NCI-H2196 (cell line): ENCODE results near the gene PHF23.
"Not testable (repeated sequence)": the region's sequence is repeated elsewhere in the genome, so short reads cannot be mapped to it uniquely, and the experiment has no call there.

Experiments used
- DNase-seq: peaks from one replicate; lab custom pipeline; 2025; ENCODE audit not compliant: unreplicated experiment; lab: John Stamatoyannopoulos, UW

PHF23 gene

GRCh38 chr17:7258731-7259554, 19.7 kb upstream of the PHF23 start:
- DNase-seq: no peak

- DNase-seq: no peak
Measured at GRCh38 chr17:7256766-7257456, 17.7 kb upstream of the PHF23 start.

DNA sequence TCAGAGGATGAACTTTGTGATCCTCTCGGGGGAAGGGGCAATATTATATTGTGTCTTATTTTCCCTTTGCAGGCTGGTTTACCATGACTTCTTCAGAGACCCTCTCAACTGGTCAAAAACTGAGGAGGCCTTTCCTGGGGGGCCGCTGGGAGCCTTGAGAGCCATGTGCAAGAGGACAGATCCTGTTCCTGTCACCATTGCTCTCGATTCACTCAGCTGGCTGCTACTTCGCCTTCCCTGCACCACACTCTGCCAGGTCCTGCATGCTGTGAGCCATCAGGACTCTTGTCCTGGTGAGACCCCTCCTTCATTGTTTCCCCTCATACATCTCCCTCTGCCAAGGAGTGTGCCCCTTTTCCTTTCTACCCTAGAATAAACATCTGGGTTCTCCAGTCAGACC, 15.3 kb upstream of the PHF23 start:
- no peak for DNase-seq

DNA sequence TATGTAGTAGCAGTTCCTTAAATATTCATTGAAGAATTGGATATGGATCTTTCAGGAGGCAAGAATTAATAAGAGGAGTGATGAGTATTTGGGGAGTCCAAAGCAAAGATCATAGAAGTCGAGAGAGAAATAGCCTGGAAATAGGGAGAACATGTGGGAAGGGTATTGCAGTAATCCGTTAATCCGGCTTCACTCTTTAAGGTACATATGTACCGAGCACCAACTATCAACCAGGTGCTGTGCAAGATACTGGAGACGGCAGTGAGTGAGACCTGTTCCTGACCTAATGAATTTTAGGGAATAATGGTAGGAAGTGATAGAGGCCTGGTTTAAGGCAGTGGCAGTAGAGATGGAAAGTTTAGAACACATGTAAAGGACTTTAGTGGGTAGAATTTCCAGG, 13.8 kb upstream of the PHF23 start:
- DNase-seq: no peak

- DNase-seq: peak; percentile 78
Measured at GRCh38 chr17:7252176-7253043, 13.2 kb upstream of the PHF23 start, which contains the start of gene ELP5. Gene ELP5 (plus strand): TSS chr17:7252215. CDS start chr17:7252551, 336 bp downstream.

DNA sequence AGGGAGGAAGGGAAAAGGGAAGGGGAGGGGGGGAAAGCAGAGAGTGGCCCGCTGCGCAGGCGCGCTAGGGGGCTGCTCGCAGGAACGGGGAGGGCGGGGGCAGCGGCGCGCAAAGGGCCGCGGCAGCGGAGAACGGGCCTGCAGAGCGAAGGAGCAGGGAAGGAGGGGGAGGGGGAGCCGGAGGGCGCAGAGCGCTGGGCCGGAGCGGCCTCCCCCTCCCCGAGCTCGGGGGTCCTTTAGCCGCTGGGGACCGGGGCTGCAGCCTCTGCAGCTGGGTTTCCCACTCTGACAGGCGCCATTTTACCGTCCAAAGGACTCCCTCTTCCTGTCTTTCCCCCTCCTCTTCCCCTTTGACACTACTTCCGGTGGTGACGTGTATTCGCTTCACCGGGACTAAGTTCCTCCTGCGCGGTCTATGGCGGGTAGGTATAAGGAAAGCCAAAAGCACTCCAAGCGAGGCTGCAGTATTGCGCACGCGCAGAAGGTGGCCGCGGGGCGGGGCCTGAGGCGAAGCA, 12.5 kb upstream of the PHF23 start, which contains the start of gene CTDNEP1:
TSS of gene CTDNEP1 (minus strand) at position 74 of the 515 bp plus-strand sequence. CDS start 438 bp downstream, outside the sequence.
- peak; percentile 92 for DNase-seq

GRCh38 chr17:7250695-7251627, 11.7 kb upstream of the PHF23 start:
- DNase-seq: no peak

- DNase-seq: no peak
Measured at GRCh38 chr17:7249830-7250229, 10.6 kb upstream of the PHF23 start.

DNA sequence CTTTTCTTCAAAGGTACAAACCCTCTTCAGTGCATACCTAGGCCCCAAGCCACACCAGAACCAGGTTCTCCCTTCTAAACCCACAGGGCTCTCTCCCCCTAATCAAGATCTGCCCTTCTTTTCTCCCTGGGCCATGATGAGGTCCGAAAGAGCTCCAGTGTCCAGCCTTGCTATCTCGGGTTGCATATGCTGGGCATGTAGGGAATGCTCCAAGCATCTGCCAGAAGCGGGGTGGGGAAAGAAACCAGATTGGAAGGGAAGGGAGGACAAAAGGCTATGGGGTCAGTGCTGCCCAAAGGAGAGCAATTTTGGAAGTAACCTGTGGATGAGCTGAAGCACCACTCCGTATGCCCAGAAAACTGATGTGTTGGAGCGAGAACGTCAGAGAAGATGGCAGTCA, 10.0 kb upstream of the PHF23 start:
- no peak for DNase-seq

- DNase-seq: no peak
Measured at GRCh38 chr17:7248796-7249195, 9.5 kb upstream of the PHF23 start.

- no peak for DNase-seq
Measured at GRCh38 chr17:7246779-7247178, 7.5 kb upstream of the PHF23 start.

GRCh38 chr17:7243838-7244237, 4.6 kb upstream of the PHF23 start:
- not testable (repeated sequence) for DNase-seq

- no peak for DNase-seq
Measured at GRCh38 chr17:7243453-7243729, 4.1 kb upstream of the PHF23 start.

DNA sequence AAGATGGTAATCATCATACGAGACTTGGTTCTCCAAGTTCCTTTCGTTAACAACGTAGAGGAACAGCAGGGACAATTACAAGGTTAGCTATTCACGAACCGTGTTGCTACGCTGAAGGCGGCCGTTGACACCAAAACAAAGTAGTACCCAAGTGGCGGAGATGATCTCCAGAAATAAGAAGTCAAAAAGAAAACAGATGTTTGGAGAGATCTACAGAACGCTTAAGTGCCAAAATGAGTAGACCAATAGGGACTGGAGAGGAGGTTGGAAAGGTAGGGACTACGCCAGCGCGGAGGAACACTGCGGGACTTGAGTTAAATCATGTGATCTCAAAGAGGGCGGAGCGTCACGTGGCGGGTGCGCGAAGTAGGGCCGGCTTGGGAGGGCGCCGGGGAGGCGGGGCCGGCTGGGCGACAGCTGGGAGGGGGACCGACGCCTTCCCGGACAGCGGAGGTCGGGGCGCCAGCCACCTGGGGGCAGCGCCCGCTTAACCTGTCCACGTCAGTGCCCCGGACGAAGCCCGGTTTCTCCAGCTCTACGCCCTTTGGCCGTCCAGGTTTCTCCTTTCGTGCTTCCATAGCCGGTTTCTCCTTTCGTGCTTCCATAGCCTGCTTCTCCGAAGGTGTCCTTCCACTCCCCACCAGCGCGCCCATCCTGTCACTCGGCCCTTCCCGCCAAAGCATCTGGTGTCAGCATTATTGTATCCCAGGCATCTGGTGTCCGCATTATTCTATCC, 3.6 kb upstream of the PHF23 start:
- DNase-seq: peak; percentile 87

GRCh38 chr17:7241783-7242716, 2.8 kb upstream of the PHF23 start, which contains the start of gene GABARAP:
Gene GABARAP (minus strand): TSS chr17:7242449. CDS start chr17:7242330, 119 bp downstream.
- peak; percentile 72 for DNase-seq

DNA sequence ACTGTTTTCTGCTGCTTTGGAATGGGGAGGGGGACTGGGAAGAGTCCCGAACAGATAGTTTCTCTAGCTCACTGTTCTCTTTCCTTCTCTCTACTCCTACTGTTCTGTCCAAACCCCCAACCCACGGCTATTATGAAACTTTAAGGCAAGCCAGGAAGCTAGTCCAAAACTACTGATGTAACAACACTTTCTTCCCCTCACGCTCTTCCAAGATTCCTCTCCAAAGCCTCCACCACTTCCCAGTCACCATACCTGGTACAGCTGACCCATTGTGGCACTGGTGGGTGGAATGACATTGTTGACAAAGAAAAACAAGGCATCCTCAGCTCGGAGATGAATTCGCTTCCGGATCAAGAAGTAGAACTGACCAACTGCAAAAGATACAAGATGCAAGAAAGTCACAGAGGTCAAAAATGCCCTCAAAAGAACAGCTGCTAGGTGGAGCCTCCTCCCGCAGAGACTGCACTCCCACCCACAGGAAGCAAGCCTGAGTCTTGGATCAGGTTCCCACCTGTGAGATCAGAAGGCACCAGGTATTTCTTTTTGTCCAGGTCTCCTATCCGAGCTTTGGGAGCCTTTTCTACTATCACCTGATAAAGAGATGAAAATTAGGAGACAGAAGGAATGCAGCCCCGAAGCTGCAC, 2.0 kb upstream of the PHF23 start:
- no peak for DNase-seq

- no peak for DNase-seq
Measured at GRCh38 chr17:7240375-7240774, 1.1 kb upstream of the PHF23 start.
